Measurements from ENCODE around the gene LBX1.

The LBX1 gene

DNA sequence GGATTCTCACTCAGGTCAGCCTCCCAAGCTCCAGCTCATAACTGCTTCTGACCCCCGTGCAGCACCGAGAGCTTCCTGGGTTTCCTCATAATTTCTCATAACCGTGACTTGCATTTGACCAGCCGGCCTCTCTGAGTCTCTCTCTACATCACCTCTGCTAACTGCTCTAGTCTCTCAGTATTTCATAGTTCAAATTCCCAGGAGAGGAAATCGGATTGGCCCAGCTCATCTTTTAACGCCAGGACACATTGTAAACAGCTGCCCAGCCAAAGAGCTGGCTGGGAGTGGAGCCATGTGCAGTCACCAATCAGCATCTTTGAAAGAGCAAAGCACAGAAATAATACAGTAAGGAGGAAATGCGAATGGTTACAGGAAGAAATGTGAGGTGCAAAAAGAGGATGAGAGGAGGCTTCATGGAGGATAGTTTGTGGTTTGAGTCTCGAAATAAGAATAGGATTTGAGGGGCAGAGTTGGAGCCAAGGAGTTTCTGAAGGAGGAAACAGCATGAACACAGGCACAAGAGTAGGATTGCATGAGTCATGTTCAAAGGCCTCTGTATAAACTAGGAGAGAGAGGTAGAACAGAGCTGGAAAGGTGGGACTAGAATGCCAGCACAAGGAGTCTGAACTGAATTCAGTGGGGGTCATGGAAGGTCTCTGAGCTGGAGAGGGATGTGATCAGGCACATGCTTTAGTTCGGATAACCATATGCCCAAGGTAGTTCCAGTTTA lies 15.2 kb upstream of the LBX1 start:
- no peak for DNase-seq (ENCODE audit: low read depth, low spot score)

DNA sequence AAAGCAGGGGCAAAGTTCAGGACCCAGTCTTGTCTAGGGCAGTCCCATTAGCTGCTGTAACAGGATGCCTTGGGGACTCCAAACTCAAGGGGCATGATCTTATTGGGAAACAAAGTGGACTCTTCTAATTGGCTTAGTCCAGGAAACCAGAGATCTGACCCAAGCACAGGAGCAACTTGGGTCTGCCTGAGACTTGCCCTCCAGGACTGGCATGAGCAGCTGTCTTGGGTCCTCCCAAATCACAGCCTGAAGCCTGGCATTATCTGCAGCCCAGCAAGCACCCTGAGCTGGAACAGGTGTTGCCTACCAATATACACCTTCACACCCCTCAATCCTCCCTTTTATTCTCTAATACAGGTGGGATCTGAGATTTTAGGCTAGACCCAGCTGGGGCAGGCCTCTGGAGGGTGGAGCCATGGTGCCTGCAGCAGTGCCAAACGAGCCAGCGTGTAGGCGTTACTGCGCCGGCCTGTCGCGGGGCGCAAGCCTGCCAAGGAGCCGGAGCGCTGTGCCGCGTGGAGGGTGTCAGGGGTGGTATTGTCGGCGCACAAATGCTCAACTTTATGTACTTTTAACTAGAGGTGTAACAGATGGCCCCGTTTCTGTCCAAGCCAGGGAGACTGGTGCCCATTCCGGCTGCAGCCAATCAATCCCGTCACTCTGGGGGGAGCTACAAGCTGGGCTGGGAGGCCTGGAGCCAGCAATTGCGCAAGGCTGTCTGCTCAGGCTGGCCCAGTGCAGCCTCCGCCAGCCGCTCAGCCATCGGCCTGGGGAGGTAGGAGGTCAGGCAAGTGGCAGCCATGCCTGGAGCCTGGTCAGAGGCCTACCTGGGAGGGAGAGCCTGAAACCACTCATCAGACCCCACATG lies 12.8 kb upstream of the LBX1 start:
- DNase-seq (ENCODE audit: low read depth, low spot score): no peak

DNA sequence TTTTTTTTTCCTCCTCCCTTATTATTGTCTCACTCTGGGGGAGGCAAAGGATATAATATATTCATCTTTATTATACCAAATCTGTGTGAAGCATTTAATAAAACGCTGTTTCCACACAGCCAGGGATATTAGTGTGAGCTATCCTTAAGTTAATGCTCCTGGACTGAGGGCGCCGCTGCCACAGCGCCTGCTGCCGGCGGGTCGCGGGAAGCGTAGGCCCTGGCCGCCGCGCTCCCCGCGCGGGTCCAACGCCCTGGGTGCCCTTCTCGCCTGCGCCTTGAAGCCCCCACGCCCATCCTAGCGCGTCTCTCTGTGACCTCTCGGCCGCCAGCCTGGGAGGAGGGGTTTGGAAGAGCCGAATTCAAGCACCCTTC lies 9.5 kb upstream of the LBX1 start:
- DNase-seq (ENCODE audit: low read depth, low spot score): no peak

DNA sequence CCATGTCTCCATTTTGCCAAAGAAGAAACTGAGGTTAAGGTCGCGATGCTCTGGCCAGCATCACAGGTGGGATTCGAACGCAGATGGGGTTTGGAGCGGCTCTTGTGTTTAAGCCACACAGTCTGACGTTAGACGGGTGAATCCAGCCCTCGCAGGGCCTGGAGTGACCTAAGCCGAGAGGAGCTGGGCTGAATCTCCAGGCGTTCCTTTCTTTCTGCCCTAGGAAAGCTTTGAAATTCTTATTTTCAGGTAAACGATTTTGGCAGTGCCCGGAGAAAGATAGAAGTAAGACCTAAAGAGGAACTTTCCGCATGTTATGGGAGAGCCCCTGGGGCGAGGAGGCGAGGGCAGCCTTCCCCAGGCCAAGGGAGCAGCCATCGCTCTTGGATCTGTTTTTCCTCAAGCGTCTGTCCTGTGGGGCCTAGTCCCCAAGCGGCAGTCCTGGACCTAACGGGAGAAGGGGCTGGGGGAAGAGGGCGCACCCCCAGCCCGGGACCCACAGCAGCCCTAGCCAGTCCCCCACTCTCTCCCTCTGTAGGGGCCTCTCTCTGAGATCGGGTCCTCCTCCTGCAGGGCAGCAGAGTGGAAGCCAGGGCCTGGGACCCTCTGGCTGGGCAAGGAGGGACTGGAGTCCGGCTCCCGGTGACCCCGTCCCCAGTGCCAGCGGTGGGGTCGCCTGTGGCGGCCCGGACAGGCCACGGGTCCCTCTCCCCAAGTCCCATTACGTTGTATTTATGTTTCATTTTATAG lies 8.9 kb upstream of the LBX1 start:
- DNase-seq (ENCODE audit: low read depth, low spot score): no peak

DNA sequence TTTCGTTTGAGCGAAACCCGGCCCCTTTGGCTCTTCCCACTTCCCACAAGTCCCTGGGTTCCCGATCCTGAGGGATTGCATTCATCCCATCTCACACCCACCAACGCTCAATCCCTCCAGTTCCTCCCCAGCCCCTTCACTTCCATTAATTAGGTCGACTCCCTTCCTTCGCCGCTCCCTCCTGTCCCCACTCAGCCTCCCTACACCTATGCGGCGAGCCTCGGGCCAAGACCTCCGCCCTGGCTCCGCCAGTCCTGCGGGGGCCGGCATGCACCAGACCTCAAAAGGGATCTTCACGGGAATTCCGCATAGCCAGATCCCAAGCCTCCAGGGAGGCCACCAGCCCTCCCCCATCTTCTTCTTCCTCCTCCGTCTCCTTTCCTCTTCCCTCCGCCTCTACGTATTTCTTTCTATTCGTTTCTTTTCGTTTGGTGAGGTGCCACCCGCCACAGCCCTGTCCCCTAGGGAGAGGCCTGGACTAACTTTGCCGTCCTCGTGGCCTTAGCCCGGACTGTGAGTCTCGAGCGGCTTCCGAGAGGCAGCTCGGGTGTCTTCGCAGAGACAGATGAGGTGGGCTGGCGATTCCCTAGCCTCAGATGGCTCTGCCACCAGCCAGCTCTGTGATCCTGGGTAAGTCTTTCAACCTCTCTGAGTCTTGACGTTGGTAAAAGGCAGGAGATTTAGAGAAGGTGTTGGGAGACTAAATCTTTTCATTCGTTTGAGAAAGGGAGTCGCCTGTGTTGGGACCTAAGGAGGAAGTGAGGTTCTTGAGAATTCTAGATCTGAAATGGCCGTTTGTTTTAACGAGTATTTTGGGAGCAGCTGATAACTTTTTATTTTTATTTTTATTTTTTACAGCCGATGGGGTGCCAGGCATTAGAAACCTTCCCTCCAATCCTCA lies 8.1 kb upstream of the LBX1 start:
- DNase-seq (ENCODE audit: low read depth, low spot score): no peak

DNA sequence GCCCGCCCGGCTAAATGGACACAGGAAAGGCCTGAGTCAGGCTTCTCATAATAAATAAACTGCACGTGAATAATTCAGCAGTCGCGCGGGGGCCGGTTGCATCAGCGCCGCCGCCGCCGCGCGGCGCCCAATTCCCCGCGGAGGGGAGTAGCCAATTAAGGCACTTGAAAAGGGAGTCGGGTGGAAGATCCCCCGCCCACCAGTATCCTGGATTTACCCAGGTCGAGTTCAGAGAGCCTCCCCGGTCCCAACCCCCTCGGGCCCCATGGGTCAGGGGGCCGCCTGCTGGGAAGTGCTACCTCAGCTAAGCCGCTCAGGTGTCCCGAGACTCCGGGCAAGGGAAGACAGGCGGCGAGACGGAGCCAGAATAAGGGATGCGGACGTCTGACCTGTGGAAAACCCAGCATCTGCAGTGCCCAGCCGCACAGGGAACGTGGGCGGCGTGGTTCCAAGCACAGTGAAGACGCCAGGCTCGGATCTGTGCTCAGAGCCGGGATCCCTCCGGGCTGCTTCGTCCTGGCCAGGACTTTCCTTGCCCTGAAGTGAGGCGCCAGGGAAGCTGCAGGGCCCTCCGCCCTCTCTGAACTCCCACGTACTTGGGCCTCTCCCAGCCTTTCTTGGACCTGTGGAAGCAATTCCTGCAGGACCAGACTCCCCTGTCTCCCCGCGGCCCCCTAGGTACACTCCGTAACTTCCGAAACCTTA lies 7.3 kb upstream of the LBX1 start:
- DNase-seq (ENCODE audit: low read depth, low spot score): no peak

DNA sequence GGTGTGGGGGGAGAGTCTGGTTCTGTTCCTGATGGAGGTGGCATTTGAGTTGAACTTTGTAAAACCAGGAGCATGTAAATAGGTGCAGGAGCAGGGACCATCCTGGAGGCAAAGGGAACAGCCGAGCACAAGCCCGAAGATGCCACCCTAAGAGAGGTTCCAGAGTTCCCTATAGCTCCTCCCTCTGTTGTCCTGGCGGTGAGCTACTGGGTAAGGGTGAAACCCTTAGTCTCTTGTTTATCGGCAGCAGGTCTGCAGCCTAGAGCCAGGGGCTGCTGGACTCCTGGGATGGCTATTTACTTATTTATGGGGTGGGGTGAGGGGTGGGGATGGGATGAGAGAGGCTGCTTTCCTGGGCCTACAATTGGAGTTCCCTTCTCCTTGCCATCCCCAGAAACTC lies 6.5 kb upstream of the LBX1 start:
- DNase-seq (ENCODE audit: low read depth, low spot score): no peak

DNA sequence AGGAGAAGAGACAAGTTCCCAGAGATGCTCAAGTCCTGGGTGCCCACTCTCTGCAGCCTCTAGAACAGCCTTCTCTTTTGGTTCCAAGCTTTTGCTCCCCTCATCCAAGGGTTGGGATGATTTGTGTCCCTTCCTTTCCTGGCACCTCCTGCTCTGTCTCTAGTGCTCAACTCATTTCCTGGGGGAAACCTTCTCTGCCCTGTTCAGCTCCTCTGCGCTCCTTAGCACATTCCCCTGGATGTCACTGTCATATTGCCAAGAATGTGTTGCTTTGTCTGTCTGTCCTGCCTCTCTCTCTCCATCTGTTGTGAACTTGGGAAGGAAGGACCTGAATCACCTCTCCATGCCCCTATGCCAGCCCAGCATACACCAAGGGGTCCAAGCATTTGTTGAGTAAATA lies 5.1 kb upstream of the LBX1 start:
- no peak for DNase-seq (ENCODE audit: low read depth, low spot score)

DNA sequence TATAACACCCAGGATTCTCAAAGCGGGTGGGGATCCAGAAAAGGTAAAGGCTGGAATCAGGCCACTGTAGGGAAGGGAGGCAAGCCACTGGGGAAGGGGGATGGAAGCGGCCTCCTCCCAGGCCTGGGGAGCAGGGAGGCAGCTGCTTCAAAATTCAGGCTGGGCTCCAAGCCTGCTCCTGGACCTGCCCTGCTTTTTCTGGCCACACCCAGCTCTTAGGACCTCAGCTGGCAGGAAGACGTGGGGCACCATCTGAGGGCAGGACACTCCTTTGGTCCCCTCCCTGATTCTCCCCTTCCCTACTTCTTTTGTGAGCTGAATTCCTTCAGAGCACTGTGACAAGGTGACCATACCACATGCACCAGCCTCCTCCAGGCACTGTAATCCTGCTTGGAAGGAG lies 4.6 kb upstream of the LBX1 start:
- DNase-seq (ENCODE audit: low read depth, low spot score): no peak

DNA sequence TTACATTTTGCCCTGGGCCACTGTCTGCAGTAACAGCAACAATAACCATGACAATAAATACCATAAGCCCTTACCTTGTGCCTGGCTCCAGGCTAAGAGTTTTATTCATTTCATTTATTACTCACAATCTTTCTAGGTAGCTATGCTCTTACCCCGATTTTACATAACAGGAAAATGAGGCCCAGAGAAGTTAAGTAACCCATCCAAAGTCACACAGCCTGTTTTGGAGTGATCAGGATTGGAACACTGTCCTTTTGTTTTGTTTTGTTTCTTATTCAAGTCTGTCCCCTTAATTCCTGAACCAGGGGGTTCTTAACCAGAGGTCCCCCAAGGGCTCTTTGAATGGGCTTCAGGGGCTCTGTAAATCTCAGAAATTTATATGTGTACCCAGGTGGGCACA lies 4.2 kb upstream of the LBX1 start:
- DNase-seq (ENCODE audit: low read depth, low spot score): no peak

DNA sequence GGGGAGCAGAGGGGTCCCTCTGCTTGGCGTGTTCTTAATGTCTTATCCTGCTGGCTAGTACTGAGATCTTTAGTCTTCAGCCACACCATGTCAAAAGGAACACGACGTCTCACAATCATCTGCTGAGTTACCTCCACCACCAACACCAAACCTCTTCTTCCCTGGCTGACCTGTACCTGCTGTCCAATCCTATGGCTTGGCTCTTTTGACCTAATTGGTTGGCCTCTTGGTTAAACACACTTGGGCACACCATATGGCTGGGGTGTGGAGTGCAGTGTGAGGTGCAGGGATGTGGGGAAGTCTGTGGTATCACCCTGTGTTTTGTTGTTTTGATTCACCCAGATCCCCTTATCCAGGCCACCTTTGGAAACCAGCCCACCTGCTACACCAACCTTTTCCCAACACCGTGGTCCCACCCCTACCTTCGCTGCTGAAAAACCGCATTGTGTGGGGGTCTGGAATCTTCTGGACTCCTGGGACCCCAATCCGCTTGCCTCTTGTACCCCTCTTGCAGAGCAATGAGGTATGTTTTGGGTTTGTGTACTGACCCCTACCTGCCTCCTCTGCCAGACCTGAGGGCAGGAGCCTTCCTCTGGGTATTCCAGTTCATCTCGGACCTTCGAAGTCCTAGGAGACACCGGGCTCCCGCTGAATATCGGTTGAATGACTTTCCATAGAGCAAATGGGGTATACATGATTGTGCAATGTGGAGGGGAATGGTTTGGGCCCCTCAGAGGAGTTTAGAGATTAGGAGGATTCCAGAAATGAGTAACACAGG lies 2.8 kb upstream of the LBX1 start:
- no peak for DNase-seq (ENCODE audit: low read depth, low spot score)

DNA sequence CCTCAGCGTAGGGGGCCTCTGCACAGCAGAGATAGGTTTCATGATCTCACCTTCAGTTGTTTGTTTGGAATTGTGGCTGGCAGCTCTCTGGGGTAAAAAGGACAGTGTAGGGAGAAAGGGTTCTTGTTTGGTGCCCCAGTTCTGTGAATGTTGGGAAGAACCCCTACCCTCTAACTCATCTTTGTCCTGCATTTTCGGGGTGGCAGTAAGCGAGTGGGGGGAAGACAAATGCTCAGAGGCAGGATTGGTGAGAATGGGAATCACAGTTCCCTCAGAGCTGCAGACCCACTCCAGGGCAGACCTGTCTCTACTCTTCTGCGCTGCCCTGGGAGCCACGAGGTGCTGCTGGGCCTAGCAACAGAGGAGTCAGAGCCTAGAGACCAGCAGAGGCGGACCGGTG lies 1.8 kb upstream of the LBX1 start:
- DNase-seq (ENCODE audit: low read depth, low spot score): no peak

DNA sequence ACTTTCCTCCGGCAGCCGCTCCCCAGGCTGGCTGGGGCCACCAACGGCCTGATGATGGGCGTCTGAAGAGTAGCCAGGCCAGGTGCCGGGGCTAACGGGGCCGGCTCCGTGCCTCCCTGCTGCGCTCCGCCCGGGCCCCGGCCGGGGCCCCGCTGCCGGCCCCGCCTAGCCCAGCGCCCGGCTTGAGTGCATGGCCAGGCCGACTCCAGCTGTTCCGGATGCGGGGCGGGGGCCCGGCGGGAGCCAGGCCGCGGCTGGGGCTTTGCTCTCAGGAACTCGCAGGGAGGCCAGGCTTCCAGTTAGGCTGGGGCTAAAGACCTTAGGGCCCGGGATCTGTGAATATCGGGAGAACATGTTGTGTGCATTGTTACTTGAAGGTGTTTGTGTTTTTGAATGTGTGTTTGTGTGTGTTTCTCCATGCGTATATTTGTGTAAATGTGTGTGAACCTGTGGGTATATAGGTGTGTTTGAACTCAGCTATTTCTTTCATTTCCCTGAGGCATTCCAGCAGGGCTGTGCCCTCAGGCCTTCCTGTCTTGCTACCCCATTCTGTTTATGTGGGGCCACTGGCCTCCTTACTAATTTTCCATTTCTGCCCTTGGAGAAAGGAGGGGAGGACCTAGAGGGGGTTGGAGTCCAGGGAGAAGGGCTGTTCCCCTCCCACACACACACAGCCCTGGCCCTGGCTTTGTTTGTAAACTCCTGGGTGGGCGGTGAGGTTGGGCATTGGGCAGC lies 1.1 kb upstream of the LBX1 start:
- no peak for DNase-seq (ENCODE audit: low read depth, low spot score)

DNA sequence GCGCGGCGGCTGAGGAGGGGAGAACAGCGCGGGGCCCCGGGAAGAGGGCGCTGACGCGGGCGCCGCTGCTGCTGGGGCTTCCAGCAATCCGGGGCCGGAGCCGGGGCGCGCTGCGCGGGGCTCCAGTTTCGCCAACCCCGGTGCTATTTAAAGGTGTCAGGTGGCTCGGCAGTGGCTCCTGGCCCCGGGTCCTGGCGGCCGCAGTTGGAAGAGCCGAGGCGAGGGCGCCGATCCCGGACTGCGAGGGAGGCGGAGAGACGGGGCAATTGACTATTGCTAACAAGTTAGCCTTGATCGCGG lies 347 bp downstream of the LBX1 start:
- DNase-seq (ENCODE audit: low read depth, low spot score): no peak

DNA sequence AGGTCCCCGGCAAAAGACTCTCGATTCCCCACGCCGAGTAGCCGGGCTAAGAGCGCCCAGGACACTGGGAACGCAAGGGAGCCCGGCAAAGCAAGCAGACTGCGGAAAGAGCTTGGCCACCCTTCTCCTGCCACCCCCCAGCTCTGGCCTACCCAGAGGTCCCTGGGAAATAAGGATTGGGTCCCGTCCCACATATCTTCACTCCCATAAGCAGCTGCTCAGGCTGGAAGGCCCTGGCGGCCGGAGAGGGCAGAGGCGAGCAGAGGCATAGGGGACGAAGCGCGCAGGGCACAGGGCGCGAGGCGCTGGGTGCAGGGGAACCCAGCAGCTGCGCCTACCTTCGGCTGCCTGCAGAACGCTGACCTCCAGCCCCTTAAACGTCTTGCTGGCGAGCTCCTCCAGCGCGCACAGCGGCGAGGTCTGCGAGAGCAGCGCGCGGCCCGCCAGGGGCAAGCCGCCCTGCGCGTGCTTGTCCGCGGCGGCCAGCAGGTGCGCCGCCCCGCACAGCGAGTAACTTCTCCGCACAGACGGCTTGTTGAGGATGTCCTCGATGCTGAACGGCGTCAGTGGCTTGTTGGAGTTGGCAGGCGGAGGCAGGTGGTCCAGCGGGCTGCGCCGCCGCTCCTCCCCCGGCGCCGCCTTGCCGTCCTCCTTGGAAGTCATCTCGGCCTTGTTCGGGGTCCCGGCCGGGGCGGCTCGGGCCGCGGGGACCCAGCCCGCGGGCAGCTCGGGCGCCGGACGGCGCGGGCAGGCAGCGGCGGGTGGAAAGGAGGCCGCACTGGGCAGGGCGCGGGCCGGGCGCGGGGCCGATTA lies 904 bp downstream of the LBX1 start:
- no peak for DNase-seq (ENCODE audit: low read depth, low spot score)

DNA sequence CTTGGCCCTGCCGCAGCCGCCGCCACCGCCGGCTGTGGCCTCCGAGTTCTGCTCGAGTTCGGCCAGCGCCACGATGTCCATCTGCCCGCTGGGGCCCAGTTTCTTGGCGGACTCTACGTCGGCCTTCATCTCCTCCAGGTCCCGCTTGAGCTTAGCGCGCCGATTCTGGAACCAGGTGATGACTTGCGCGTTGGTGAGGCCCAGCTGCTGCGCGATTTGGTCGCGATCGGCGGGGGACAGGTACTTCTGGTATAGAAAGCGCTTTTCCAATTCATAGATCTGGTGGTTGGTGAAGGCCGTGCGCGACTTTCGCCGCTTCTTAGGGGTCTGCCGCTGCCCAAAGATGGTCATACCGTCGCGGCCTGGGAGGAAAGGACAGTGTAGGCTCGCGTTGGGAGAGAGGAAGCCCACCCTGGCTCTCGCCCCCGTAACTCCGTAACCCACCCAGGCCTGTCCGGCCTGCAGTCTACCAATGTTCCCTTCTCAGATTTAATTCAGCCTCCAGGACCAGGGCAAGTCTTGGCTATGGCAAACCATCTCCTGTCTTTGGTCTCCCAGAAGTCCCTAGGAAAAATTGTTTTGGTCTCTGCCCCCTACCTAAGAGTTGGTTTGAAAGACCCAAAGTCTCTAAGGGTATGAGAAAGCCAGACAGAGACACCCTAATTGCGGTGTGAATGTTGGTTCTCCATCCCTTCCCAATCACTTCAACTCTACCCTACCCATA lies 1.7 kb downstream of the LBX1 start:
- no peak for DNase-seq (ENCODE audit: low read depth, low spot score)

DNA sequence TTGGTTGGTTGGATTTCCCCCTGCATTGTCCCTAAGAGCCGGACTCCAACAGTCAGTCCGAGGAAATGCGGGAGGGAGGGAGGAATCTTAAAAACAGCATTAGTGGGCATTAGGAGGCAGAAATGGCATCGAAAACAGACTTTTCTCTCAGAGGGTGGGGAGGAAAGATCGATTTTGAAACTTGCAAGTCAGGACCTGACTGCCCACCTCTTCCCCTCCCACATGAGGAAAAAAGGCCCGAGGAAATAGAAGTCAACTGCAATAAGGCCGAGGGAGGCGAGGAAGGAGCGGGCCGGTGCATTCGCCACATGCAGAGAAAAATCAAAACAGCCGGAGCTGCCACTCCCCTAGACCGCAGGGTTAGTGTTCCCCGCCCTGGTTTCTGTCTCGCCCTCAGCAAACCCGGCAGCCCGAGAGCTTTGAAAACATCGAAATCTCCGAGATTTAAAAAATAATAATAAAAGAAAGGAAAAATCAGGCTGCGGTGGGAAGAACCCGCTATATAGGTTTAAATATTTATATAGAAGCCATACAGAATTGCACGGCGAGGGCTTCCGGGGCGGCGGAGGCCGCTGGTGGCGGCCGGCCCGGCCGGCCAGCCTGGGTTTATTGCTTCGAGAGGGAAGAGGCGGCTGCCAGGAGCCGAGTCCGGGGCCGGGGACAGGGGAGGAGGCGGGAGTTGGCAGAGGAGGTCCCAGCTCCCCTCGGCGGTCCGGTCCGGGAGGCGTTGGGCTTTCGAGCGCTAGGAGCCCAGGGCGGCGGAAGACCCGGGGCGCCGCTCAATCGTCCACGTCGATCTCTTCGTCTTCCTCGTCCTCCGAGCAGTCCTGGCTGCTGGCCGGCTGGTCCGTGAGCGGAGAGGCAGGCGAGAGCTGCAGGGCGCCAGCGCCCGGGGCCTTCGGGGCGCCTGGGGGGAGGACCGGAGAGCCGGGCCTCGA lies 2.5 kb downstream of the LBX1 start:
- DNase-seq (ENCODE audit: low read depth, low spot score): no peak
